ENCODE data around the gene DHTKD1. TPM values are rescaled to one million over a fixed set of nuclear protein-coding genes. Genes with fewer than 3 reads are reported as not detected.
A peak's percentile ranks its signal among the peaks of the same experiment; 100 is the strongest.

DHTKD1 gene
- total and polyA plus RNA-seq, 10 of the 15 experiments (the other 5 are each of a cell fraction or from before 2014, with no cell fraction given), result 11.3 to 35.0 (median 26.9) TPM

GRCh38 chr10:12050528-12050927, 18.2 kb upstream of the DHTKD1 start:
- ChIA-PET CTCF (interaction anchor here (1.0 to 2.3 kb wide), 4 partner anchors 9 to 56 kb away, joined by 3 to 8 read pairs (median 8); no protein-coding TSS in a partner anchor), RAD21 (ENCODE audit: unreplicated experiment) (interaction anchor here (0.9 to 3.9 kb wide), 6 partner anchors 8 to 78 kb away, joined by 3 to 21 read pairs (median 4); partner anchors contain the start of gene UPF2), SMC1A (ENCODE audit: uncharacterized antibody, unreplicated experiment) (interaction anchor here (0.8 to 4.0 kb wide), 8 partner anchors 9 to 62 kb away, joined by 3 to 31 read pairs (median 5); partner anchors contain the start of gene DHTKD1), POLR2A (interaction anchor here (1.0 to 2.3 kb wide), 9 partner anchors 9 to 78 kb away, joined by 3 to 12 read pairs (median 4); partner anchors contain the start of genes DHTKD1 and UPF2)
- DNase-seq (ENCODE audit: low read depth, low spot score), result no peak
- H3K27me3 ChIP-seq (replicated peaks in 1 of 2; ENCODE audit: control insufficient read depth in 2 of 2, insufficient read depth in 2 of 2, low read length in 1 of 2), result no peaks in the 10 kb centered on the region
- ATAC-seq, result no peak
- H3K4me1 ChIP-seq (ENCODE audit: control insufficient read depth, insufficient read depth, low read length), result peaks cover 48% of the 10 kb centered on the region
- H3K4me2 ChIP-seq (ENCODE audit: control insufficient read depth, insufficient read depth), result no peak overlapping the region
- H3K9me3 ChIP-seq (replicated peaks; ENCODE audit: control insufficient read depth, insufficient read depth, low read length), result no peaks in the 10 kb centered on the region
- intact Hi-C loops (cut with micrococcal nuclease; ENCODE audit: unreplicated experiment) (no loop called here), in situ Hi-C loops (cut with MboI) (no loop called here)
- no peaks in the 10 kb centered on the region for H4K20me1 ChIP-seq (ENCODE audit: control insufficient read depth, insufficient read depth)
- peak overlapping the region; percentile 92 for H2AFZ ChIP-seq (ENCODE audit: control insufficient read depth, low read depth, low read length)
- H3K27ac ChIP-seq (ENCODE audit: control insufficient read depth, insufficient read depth), result peak overlapping the region; percentile 5
- H3K9ac ChIP-seq (ENCODE audit: control insufficient read depth, insufficient read depth, low read length), result no peak overlapping the region
- no TSS peak for BruUV-seq (replicated peaks)
- no peaks in the 10 kb centered on the region for H3K36me3 ChIP-seq (ENCODE audit: control insufficient read depth in 2 of 2, insufficient read depth in 2 of 2, low read length in 1 of 2)
- H3K79me2 ChIP-seq (ENCODE audit: control insufficient read depth, insufficient read depth, low read length), result no peaks in the 10 kb centered on the region
- FAIRE-seq, result no peak
- H3K4me3 ChIP-seq, result no peak overlapping the region
- TF ChIP-seq CTCF (IDR thresholded peaks at IDR 0.05 in 2 of 3, conservative IDR thresholded peaks at IDR 0.05 in 1 of 3; ENCODE audit: control insufficient read depth in 2 of 3, extremely low read depth in 1 of 3, insufficient read depth in 1 of 3, low read depth in 3 of 3, low read length in 3 of 3) (no peak), CBX3 (IDR thresholded peaks at IDR 0.05; ENCODE audit: borderline replicate concordance, low read depth) (no peak), SUZ12 (IDR thresholded peaks at IDR 0.05; ENCODE audit: unreplicated experiment) (no peak), ATF2 (IDR thresholded peaks at IDR 0.05; ENCODE audit: low read length) (no peak), PRDM15 (CRISPR knock-in tag; IDR thresholded peaks at IDR 0.05) (no peak), ZNF217 (IDR thresholded peaks at IDR 0.05) (no peak), YY1 (IDR thresholded peaks at IDR 0.05; ENCODE audit: low read depth, low read length) (no peak), CEBPB (IDR thresholded peaks at IDR 0.05; ENCODE audit: borderline replicate concordance in 1 of 2, low read depth in 2 of 2, low read length in 2 of 2) (no peak), KAT2A (conservative IDR thresholded peaks at IDR 0.05; ENCODE audit: control insufficient read depth, low read depth, low read length) (no peak), SMARCA5 (IDR thresholded peaks at IDR 0.05) (no peak), PML (IDR thresholded peaks at IDR 0.05; ENCODE audit: low read length) (no peak), MEF2B (IDR thresholded peaks at IDR 0.05; ENCODE audit: partially characterized antibody, poor library complexity, severe bottlenecking) (no peak)
- TF ChIP-seq, protein P1, sequence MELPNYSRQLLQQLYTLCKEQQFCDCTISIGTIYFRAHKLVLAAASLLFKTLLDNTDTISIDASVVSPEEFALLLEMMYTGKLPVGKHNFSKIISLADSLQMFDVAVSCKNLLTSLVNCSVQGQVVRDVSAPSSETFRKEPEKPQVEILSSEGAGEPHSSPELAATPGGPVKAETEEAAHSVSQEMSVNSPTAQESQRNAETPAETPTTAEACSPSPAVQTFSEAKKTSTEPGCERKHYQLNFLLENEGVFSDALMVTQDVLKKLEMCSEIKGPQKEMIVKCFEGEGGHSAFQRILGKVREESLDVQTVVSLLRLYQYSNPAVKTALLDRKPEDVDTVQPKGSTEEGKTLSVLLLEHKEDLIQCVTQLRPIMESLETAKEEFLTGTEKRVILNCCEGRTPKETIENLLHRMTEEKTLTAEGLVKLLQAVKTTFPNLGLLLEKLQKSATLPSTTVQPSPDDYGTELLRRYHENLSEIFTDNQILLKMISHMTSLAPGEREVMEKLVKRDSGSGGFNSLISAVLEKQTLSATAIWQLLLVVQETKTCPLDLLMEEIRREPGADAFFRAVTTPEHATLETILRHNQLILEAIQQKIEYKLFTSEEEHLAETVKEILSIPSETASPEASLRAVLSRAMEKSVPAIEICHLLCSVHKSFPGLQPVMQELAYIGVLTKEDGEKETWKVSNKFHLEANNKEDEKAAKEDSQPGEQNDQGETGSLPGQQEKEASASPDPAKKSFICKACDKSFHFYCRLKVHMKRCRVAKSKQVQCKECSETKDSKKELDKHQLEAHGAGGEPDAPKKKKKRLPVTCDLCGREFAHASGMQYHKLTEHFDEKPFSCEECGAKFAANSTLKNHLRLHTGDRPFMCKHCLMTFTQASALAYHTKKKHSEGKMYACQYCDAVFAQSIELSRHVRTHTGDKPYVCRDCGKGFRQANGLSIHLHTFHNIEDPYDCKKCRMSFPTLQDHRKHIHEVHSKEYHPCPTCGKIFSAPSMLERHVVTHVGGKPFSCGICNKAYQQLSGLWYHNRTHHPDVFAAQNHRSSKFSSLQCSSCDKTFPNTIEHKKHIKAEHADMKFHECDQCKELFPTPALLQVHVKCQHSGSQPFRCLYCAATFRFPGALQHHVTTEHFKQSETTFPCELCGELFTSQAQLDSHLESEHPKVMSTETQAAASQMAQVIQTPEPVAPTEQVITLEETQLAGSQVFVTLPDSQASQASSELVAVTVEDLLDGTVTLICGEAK (IDR thresholded peaks at IDR 0.05; ENCODE audit: borderline replicate concordance), result no peak
